Measurements from ENCODE around the gene OPCML. TPM values are rescaled to one million over a fixed set of nuclear protein-coding genes. Genes with fewer than 3 reads are reported as not detected.

OPCML gene
- total RNA-seq, 1 experiment from 2014 or later: 0.13 TPM

GRCh38 chr11:133266986-133267385 lies 265.3 kb downstream of the OPCML start:
- Histone ChIP-seq H3K4me3 (ENCODE audit: low read depth, low read length, poor library complexity, severe bottlenecking) (no peak overlapping the region), H3K36me3 (ENCODE audit: insufficient read depth, low read length, poor library complexity, severe bottlenecking) (no peaks in the 10 kb centered on the region), H3K9me3 (ENCODE audit: low read depth, low read length, poor library complexity, severe bottlenecking) (peaks cover 11% of the 10 kb centered on the region), H3K4me1 (ENCODE audit: insufficient read depth, low read length, poor library complexity, severe bottlenecking) (no peaks in the 10 kb centered on the region), H3K27me3 (replicated peaks; ENCODE audit: insufficient read depth, low read depth, low read length, poor library complexity) (no peaks in the 10 kb centered on the region), H3K27ac (ENCODE audit: low read depth, low read length, poor library complexity, severe bottlenecking) (no peak overlapping the region)
- ChIA-PET POLR2A (ENCODE audit: low non-redundant PET) (no interaction called here), CTCF (no interaction called here)
- no peak for TF ChIP-seq EZH2 (IDR thresholded peaks at IDR 0.05; ENCODE audit: borderline replicate concordance, low read depth, low read length, poor library complexity, severe bottlenecking)
- TF ChIP-seq CTCF (conservative IDR thresholded peaks at IDR 0.05; ENCODE audit: low read depth, low read length): no peak
- intact Hi-C loops (cut with micrococcal nuclease; ENCODE audit: unreplicated experiment): no loop called here
- peak; percentile 14 for DNase-seq (ENCODE audit: low spot score)
- BruUV-seq (replicated peaks): no TSS peak

- no peak overlapping the region for H3K27ac ChIP-seq (ENCODE audit: low read depth, low read length, poor library complexity, severe bottlenecking)
- no peak overlapping the region for H3K4me3 ChIP-seq (ENCODE audit: low read depth, low read length, poor library complexity, severe bottlenecking)
- CTCF ChIA-PET: no interaction called here
- TF ChIP-seq CTCF (conservative IDR thresholded peaks at IDR 0.05; ENCODE audit: low read depth, low read length) (no peak), EZH2 (IDR thresholded peaks at IDR 0.05; ENCODE audit: borderline replicate concordance, low read depth, low read length, poor library complexity, severe bottlenecking) (no peak)
- no peaks in the 10 kb centered on the region for H3K36me3 ChIP-seq (ENCODE audit: insufficient read depth, low read length, poor library complexity, severe bottlenecking)
- DNase-seq (ENCODE audit: low spot score): no peak
- no peaks in the 10 kb centered on the region for H3K4me1 ChIP-seq (ENCODE audit: insufficient read depth, low read length, poor library complexity, severe bottlenecking)
- peaks cover 13% of the 10 kb centered on the region for H3K9me3 ChIP-seq (ENCODE audit: low read depth, low read length, poor library complexity, severe bottlenecking)
- intact Hi-C loops (cut with micrococcal nuclease; ENCODE audit: unreplicated experiment): no loop called here
- POLR2A ChIA-PET (ENCODE audit: low non-redundant PET): no interaction called here
- BruUV-seq (replicated peaks): no TSS peak
- no peaks in the 10 kb centered on the region for H3K27me3 ChIP-seq (replicated peaks; ENCODE audit: insufficient read depth, low read depth, low read length, poor library complexity)
Measured at GRCh38 chr11:133265530-133266035, 266.7 kb downstream of the OPCML start.

- intact Hi-C loops (cut with micrococcal nuclease; ENCODE audit: unreplicated experiment): no loop called here
- H3K27me3 ChIP-seq (replicated peaks; ENCODE audit: insufficient read depth, low read depth, low read length, poor library complexity): no peaks in the 10 kb centered on the region
- no peak overlapping the region for H3K4me3 ChIP-seq (ENCODE audit: low read depth, low read length, poor library complexity, severe bottlenecking)
- H3K4me1 ChIP-seq (ENCODE audit: insufficient read depth, low read length, poor library complexity, severe bottlenecking): no peaks in the 10 kb centered on the region
- DNase-seq (ENCODE audit: low spot score): no peak
- CTCF ChIA-PET: no interaction called here
- peaks cover 23% of the 10 kb centered on the region for H3K9me3 ChIP-seq (ENCODE audit: low read depth, low read length, poor library complexity, severe bottlenecking)
- H3K36me3 ChIP-seq (ENCODE audit: insufficient read depth, low read length, poor library complexity, severe bottlenecking): no peaks in the 10 kb centered on the region
- POLR2A ChIA-PET (ENCODE audit: low non-redundant PET): no interaction called here
- H3K27ac ChIP-seq (ENCODE audit: low read depth, low read length, poor library complexity, severe bottlenecking): no peak overlapping the region
- TF ChIP-seq EZH2 (IDR thresholded peaks at IDR 0.05; ENCODE audit: borderline replicate concordance, low read depth, low read length, poor library complexity, severe bottlenecking) (no peak), CTCF (conservative IDR thresholded peaks at IDR 0.05; ENCODE audit: low read depth, low read length) (no peak)
- BruUV-seq (replicated peaks): no TSS peak
Measured at GRCh38 chr11:133263332-133263731, 269.0 kb downstream of the OPCML start.

All from A673 (cell line).